ENCODE measurements around the gene AR. TPM values are rescaled to one million over a fixed set of nuclear protein-coding genes. Genes with fewer than 3 reads are reported as not detected.

AR gene
- total and polyA plus RNA-seq, 9 of the 15 experiments (the other 6 are each of a cell fraction or from before 2014, with no cell fraction given): 0.01 to 0.04 (median 0.01) TPM; not detected in 6

- TF ChIP-seq, protein P1, sequence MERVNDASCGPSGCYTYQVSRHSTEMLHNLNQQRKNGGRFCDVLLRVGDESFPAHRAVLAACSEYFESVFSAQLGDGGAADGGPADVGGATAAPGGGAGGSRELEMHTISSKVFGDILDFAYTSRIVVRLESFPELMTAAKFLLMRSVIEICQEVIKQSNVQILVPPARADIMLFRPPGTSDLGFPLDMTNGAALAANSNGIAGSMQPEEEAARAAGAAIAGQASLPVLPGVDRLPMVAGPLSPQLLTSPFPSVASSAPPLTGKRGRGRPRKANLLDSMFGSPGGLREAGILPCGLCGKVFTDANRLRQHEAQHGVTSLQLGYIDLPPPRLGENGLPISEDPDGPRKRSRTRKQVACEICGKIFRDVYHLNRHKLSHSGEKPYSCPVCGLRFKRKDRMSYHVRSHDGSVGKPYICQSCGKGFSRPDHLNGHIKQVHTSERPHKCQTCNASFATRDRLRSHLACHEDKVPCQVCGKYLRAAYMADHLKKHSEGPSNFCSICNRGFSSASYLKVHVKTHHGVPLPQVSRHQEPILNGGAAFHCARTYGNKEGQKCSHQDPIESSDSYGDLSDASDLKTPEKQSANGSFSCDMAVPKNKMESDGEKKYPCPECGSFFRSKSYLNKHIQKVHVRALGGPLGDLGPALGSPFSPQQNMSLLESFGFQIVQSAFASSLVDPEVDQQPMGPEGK (CRISPR knock-in tag; IDR thresholded peaks at IDR 0.05; ENCODE audit: borderline replicate concordance): no peak
- TF ChIP-seq, protein P2, sequence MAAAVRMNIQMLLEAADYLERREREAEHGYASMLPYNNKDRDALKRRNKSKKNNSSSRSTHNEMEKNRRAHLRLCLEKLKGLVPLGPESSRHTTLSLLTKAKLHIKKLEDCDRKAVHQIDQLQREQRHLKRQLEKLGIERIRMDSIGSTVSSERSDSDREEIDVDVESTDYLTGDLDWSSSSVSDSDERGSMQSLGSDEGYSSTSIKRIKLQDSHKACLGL (CRISPR knock-in tag; IDR thresholded peaks at IDR 0.05; ENCODE audit: borderline replicate concordance, poor library complexity, severe bottlenecking): no peak
- TF ChIP-seq HNRNPL (IDR thresholded peaks at IDR 0.05; ENCODE audit: low read depth, low read length): no peak
Measured at GRCh38 chrX:67697452-67697851, 153.6 kb downstream of the AR start (continued).

- intact Hi-C loops (cut with micrococcal nuclease): no loop called here
- ChIA-PET CTCF (ENCODE audit: low intra/inter-chr PET ratio) (no interaction called here), POLR2A (interaction anchor here (0.6 kb wide), 1 partner anchor 674 kb away, joined by 3 read pairs; no protein-coding TSS in a partner anchor)
- H2AFZ ChIP-seq (ENCODE audit: low read depth, low read length): no peak overlapping the region
- no peak for DNase-seq (ENCODE audit: extremely low read depth in 1 of 4, low spot score in 3 of 4)
- in situ Hi-C loops (cut with MboI): no loop called here
- H3K9me1 ChIP-seq (ENCODE audit: control insufficient read depth, insufficient read depth, low read length): no peaks in the 10 kb centered on the region
- no peak overlapping the region for H3K4me2 ChIP-seq (ENCODE audit: insufficient read depth, low read length)
- WGBS (ENCODE audit: insufficient coverage, low coverage, missing lambda C conversion rate): 0% methylated on average over 3 of the region's 3 CpGs
- ATAC-seq: no peak
- no peak for FAIRE-seq
- no peak overlapping the region for H3K9ac ChIP-seq (ENCODE audit: insufficient read depth in 1 of 2, low read depth in 2 of 2, low read length in 2 of 2)
- no TSS peak for BruUV-seq (replicated peaks)
- no peak overlapping the region for H3K4me3 ChIP-seq
- H3K27ac ChIP-seq (ENCODE audit: extremely low read depth, low read depth, low read length): no peak overlapping the region
- H3K36me3 ChIP-seq (ENCODE audit: control insufficient read depth, insufficient read depth, low read length): no peaks in the 10 kb centered on the region
- H4K20me1 ChIP-seq (replicated peaks; ENCODE audit: control insufficient read depth, insufficient read depth, low read length): no peaks in the 10 kb centered on the region
- no peaks in the 10 kb centered on the region for H3K4me1 ChIP-seq (replicated peaks in 1 of 2; ENCODE audit: control insufficient read depth in 2 of 2, insufficient read depth in 2 of 2, low read length in 2 of 2)
- H3K79me2 ChIP-seq (ENCODE audit: control insufficient read depth, insufficient read depth, low read length): no peaks in the 10 kb centered on the region
- no peaks in the 10 kb centered on the region for H3K9me3 ChIP-seq (replicated peaks; ENCODE audit: control insufficient read depth, insufficient read depth, low read depth, low read length)
- H3K27me3 ChIP-seq (ENCODE audit: control insufficient read depth in 2 of 2, insufficient read depth in 2 of 2, low read length in 2 of 2): no peaks in the 10 kb centered on the region
- TF ChIP-seq HMG20B (CRISPR knock-in tag; IDR thresholded peaks at IDR 0.05) (no peak), FOXA3 (CRISPR knock-in tag; conservative IDR thresholded peaks at IDR 0.05 in 1 of 2, IDR thresholded peaks at IDR 0.05 in 1 of 2) (no peak), YBX1 (IDR thresholded peaks at IDR 0.05) (no peak), ETS2 (tag; IDR thresholded peaks at IDR 0.05; ENCODE audit: borderline replicate concordance, poor library complexity, severe bottlenecking) (no peak), GTF2A2 (tag; IDR thresholded peaks at IDR 0.05) (no peak), ETV6 (IDR thresholded peaks at IDR 0.05; ENCODE audit: borderline replicate concordance in 1 of 2, low read depth in 2 of 2, low read length in 1 of 2) (no peak), ETV6 (CRISPR knock-in tag; IDR thresholded peaks at IDR 0.05; ENCODE audit: borderline replicate concordance) (no peak), IFI16 (CRISPR knock-in tag; IDR thresholded peaks at IDR 0.05) (no peak), MBD2 (IDR thresholded peaks at IDR 0.05; ENCODE audit: borderline replicate concordance, low read depth) (no peak), ZNF140 (CRISPR knock-in tag; IDR thresholded peaks at IDR 0.05) (no peak), DACH1 (IDR thresholded peaks at IDR 0.05; ENCODE audit: partially characterized antibody) (no peak), PML (IDR thresholded peaks at IDR 0.05; ENCODE audit: low read length) (no peak), PTBP1 (IDR thresholded peaks at IDR 0.05; ENCODE audit: low read depth, low read length) (no peak)
- TF ChIP-seq, protein P3, sequence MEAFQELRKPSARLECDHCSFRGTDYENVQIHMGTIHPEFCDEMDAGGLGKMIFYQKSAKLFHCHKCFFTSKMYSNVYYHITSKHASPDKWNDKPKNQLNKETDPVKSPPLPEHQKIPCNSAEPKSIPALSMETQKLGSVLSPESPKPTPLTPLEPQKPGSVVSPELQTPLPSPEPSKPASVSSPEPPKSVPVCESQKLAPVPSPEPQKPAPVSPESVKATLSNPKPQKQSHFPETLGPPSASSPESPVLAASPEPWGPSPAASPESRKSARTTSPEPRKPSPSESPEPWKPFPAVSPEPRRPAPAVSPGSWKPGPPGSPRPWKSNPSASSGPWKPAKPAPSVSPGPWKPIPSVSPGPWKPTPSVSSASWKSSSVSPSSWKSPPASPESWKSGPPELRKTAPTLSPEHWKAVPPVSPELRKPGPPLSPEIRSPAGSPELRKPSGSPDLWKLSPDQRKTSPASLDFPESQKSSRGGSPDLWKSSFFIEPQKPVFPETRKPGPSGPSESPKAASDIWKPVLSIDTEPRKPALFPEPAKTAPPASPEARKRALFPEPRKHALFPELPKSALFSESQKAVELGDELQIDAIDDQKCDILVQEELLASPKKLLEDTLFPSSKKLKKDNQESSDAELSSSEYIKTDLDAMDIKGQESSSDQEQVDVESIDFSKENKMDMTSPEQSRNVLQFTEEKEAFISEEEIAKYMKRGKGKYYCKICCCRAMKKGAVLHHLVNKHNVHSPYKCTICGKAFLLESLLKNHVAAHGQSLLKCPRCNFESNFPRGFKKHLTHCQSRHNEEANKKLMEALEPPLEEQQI (IDR thresholded peaks at IDR 0.05): no peak
Measured at GRCh38 chrX:67700602-67701001, 156.8 kb downstream of the AR start.

Measured in K562 (cell line).